Nephron progenitor cell (in vitro differentiated cells): ENCODE measurements around the gene SATB2.

ENCODE experiments used
- DNase-seq: peaks from one replicate; pipeline ENCODE4 v3.0.0; 2021
- H3K27ac Mint-ChIP-seq: 2 replicates; pipeline ENCODE4 v1.8.0; 2021; ENCODE audit warnings: mild to moderate bottlenecking, moderate library complexity, mixed read lengths
- H3K27me3 Mint-ChIP-seq: 2 replicates; pipeline ENCODE4 v1.8.0; 2021; ENCODE audit warnings: mild to moderate bottlenecking, low read depth, mixed read lengths; ENCODE audit not compliant: poor library complexity
- H3K36me3 Mint-ChIP-seq: 2 replicates; pipeline ENCODE4 v1.8.0; 2021; ENCODE audit warnings: low read depth, mixed read lengths
- H3K4me1 Mint-ChIP-seq: 2 replicates; pipeline ENCODE4 v1.8.0; 2021; ENCODE audit warnings: mixed read lengths
- H3K4me3 Mint-ChIP-seq: 2 replicates; pipeline ENCODE4 v1.8.0; 2021; ENCODE audit warnings: mild to moderate bottlenecking, moderate library complexity, mixed read lengths
- H3K9me3 Mint-ChIP-seq: 2 replicates; pipeline ENCODE4 v1.8.0; 2021; ENCODE audit warnings: mild to moderate bottlenecking, moderate library complexity, mixed read lengths
- CTCF ChIP-seq: fragments of 200-600 bp; sonication (generic); IDR thresholded peaks from 2 replicates; pipeline ENCODE4 v1.5.0; 2021; ENCODE audit warnings: antibody characterized with exemption

SATB2 gene

GRCh38 chr2:199259671-199260070, 198.1 kb downstream of the SATB2 start:
- H3K9me3 Mint-ChIP-seq: peaks cover 38% of the 10 kb centered on the region
- H3K27ac Mint-ChIP-seq: no peak overlapping the region
- H3K4me3 Mint-ChIP-seq: no peak overlapping the region
- no peak for TF ChIP-seq CTCF
- H3K27me3 Mint-ChIP-seq: peaks cover 4% of the 10 kb centered on the region
- DNase-seq: no peak
- no peaks in the 10 kb centered on the region for H3K4me1 Mint-ChIP-seq
- H3K36me3 Mint-ChIP-seq: peaks cover 20% of the 10 kb centered on the region

- TF ChIP-seq CTCF: no peak
- no peaks in the 10 kb centered on the region for H3K4me1 Mint-ChIP-seq
- DNase-seq: no peak
- H3K4me3 Mint-ChIP-seq: no peak overlapping the region
- H3K36me3 Mint-ChIP-seq: peaks cover 13% of the 10 kb centered on the region
- no peak overlapping the region for H3K27ac Mint-ChIP-seq
- H3K9me3 Mint-ChIP-seq: peaks cover 24% of the 10 kb centered on the region
- peaks cover 4% of the 10 kb centered on the region for H3K27me3 Mint-ChIP-seq
These were observed 199.4 kb downstream of the SATB2 start for GRCh38 chr2:199258291-199258690.

- peaks cover 8% of the 10 kb centered on the region for H3K36me3 Mint-ChIP-seq
- no peak overlapping the region for H3K4me3 Mint-ChIP-seq
- no peak for TF ChIP-seq CTCF
- H3K4me1 Mint-ChIP-seq: no peaks in the 10 kb centered on the region
- DNase-seq: no peak
- H3K27me3 Mint-ChIP-seq: peaks cover 4% of the 10 kb centered on the region
- H3K9me3 Mint-ChIP-seq: peaks cover 17% of the 10 kb centered on the region
- H3K27ac Mint-ChIP-seq: no peak overlapping the region
These were observed 200.2 kb downstream of the SATB2 start for GRCh38 chr2:199257261-199258224.

GRCh38 chr2:199230091-199230490, 227.6 kb downstream of the SATB2 start:
- DNase-seq: no peak
- Mint-ChIP-seq H3K36me3 (no peaks in the 10 kb centered on the region), H3K27me3 (no peaks in the 10 kb centered on the region)

GRCh38 chr2:199228887-199229819, 228.6 kb downstream of the SATB2 start:
- Mint-ChIP-seq H3K27ac (no peak overlapping the region), H3K4me1 (no peaks in the 10 kb centered on the region), H3K4me3 (no peak overlapping the region), H3K27me3 (no peaks in the 10 kb centered on the region), H3K9me3 (peaks cover 23% of the 10 kb centered on the region), H3K36me3 (no peaks in the 10 kb centered on the region)
- no peak for DNase-seq
- no peak for TF ChIP-seq CTCF

More at GRCh38 chr2:199230091-199230490, 227.6 kb downstream of the SATB2 start:
- no peaks in the 10 kb centered on the region for H3K4me1 Mint-ChIP-seq
- peaks cover 23% of the 10 kb centered on the region for H3K9me3 Mint-ChIP-seq
- H3K4me3 Mint-ChIP-seq: no peak overlapping the region
- no peak overlapping the region for H3K27ac Mint-ChIP-seq
- no peak for TF ChIP-seq CTCF
